ENCODE results near the gene PACS1.

DNA sequence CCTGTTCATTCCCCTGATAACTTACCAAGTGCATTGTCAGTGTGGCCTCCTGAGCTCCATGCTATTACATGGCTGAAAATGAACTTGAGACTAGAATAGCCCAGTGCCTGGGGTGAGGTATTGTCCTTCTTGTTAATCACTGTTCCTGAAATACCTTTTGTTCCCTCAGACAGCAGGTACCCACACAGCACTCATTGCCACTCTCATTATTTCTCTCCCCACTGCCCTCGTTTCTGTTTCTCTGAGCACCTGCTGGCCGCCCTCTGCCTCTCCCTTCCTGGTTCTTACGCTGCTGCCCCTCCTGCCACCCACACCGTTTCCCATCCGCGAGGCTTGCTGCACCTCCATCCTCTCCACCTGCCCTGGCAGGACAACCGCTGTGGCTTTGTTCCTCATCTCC is 161.5 kb downstream of the PACS1 start:
- TF ChIP-seq, protein P1, sequence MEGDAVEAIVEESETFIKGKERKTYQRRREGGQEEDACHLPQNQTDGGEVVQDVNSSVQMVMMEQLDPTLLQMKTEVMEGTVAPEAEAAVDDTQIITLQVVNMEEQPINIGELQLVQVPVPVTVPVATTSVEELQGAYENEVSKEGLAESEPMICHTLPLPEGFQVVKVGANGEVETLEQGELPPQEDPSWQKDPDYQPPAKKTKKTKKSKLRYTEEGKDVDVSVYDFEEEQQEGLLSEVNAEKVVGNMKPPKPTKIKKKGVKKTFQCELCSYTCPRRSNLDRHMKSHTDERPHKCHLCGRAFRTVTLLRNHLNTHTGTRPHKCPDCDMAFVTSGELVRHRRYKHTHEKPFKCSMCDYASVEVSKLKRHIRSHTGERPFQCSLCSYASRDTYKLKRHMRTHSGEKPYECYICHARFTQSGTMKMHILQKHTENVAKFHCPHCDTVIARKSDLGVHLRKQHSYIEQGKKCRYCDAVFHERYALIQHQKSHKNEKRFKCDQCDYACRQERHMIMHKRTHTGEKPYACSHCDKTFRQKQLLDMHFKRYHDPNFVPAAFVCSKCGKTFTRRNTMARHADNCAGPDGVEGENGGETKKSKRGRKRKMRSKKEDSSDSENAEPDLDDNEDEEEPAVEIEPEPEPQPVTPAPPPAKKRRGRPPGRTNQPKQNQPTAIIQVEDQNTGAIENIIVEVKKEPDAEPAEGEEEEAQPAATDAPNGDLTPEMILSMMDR (conservative IDR thresholded peaks at IDR 0.05) = no peak
- no peak for TF ChIP-seq EZH2 (IDR thresholded peaks at IDR 0.05; ENCODE audit: low read depth)
